HG03432 (cell line): Measurements from ENCODE around the gene ACSF3.
"Not testable (repeated sequence)": the region's sequence is repeated elsewhere in the genome, so short reads cannot be mapped to it uniquely, and the experiment has no call there.

ENCODE experiments used
- ATAC-seq: cut with Tn5 transposase; IDR thresholded peaks from one replicate; pipeline ENCODE4 v1.9.1; 2021; ENCODE audit warnings: mild to moderate bottlenecking, moderate library complexity; ENCODE audit not compliant: unreplicated experiment

Gene ACSF3

DNA sequence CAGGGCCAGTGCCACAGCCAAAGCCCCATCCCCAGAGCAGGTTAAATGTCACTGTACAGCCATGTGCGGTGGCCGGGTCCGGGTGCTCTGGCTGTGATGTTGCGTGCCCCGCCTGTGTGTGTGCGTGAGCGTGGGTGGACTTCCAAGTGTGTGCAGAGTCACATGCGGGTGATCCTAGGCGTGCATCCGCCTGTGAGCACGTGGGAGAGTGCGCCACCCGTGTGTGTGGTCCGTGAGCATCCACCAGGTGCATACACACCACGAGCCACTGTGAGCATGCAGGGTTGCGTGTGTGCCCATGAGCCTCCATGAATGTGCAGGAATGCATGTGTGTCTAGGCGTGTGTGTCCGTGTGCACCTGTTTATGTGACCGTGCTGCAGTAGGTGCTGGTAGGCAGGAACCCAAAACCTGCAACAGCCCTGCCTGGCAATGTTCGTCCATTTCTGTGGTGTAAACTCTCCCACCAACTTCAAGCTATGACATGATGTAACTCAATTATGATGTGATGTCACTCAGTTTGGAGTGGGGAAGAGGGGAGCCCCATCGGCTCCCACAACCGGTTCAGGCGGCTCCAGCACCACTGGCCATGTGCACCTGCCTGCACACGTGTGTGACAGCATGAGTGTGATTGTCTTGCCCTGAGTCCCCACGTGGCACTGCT lies 37.6 kb upstream of the ACSF3 start:
- ATAC-seq, result no peak

DNA sequence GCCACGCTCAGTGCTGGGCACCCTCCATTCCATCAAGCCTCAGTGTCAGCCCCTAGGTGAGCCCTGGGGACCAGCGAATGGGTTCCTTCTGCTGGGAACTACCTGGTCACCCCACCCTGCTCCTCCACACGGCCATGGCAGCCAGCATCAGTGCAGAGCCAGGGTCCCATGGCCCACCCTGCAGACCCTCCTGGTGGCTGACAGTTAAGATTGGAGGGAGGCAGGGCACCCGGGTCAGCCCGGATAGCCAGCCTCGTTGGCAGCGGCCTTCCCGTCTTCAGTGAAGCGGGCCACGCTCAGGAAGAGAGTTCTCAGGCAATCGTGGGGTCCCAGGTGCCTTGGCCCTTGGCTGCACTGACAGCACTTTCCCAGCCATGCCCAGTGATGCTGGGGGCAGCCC lies 37.1 kb upstream of the ACSF3 start:
- no peak for ATAC-seq

DNA sequence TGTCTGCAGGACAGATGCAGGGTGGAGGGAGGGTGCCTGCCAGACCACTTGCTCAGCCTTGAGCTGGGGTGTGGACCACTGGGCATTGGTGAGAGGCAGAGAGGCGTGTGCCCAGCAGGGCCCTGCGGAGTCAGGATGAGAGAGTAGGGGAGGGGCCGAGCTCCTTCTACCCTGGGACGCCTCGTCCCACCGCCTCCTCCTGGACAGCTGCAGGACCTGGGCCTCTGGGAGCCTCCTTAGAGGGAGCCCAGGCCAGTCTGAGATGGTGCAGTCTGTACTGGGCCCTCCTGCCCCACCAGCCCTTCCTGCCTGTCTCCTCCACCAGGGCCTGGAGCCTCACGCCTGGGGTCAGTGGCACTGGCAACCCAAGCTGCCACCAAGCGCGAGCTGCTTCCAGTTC lies 35.9 kb upstream of the ACSF3 start:
- no peak for ATAC-seq

DNA sequence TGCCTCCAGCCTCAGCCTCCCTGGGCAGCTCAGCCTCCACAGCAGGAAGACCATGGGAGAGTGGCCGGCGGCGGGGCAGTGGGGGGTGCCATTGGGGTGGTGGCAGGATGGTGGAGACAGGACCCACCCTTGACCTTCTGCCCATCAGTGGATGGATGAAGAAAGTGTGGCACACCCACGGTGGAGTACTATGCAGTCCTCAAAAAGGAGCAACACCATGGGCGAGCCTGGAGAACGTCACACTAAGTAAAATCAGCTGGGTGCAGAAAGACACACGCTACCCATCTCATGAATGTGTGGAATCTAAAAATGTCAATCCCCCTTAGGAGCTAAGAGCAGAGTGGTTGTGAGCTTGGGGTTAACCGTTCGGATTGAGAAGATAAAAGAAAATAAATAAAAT lies 34.8 kb upstream of the ACSF3 start:
- ATAC-seq, result no peak

DNA sequence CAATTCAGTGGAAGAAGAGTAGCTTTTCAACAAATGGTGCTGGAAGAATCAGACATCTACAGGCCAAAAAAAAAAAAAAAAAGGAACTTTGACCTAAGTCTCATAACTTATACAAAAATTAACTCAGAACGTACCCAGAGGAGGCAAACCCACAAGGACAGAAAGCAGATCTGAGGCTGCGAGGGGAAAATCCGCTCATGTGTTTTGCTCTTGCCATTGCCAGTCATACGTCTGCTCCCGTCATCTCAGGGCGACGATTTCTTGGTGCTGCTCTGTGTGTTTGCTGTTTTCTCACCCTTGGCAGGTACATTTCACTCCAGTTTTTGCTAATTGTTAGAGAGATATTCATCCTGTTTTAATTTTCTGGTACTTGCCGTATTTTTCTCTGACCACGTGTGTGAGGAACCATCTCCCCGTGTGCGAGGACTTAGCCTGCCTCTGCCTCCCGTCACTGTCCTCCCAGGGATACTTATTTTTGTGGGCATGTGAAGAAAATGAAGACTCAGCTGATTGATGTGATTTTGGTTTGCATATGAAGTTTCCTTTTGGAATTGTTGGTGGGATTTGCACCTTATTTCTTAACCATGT lies 33.4 kb upstream of the ACSF3 start:
- ATAC-seq, result peak; percentile 40

DNA sequence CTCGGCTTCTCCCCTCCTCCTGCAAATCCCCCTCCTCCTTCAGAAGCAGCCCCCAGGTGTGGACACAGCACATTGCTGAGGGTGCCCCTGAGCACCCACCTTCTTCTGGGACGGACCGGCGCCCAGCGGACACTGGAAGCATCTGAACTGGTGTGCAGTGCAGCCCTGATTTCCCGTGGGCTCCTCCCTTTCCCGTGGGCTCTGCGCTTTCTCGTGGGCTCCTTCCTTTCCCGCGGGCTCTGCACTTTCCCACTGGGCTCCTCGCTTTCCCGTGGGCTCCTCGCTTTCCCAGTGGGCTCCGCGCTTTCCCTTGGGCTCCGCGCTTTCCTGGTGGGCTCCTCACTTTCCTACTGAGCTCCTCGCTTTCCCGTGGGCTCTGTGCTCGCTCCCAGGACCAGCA lies 32.6 kb upstream of the ACSF3 start:
- ATAC-seq, result no peak

DNA sequence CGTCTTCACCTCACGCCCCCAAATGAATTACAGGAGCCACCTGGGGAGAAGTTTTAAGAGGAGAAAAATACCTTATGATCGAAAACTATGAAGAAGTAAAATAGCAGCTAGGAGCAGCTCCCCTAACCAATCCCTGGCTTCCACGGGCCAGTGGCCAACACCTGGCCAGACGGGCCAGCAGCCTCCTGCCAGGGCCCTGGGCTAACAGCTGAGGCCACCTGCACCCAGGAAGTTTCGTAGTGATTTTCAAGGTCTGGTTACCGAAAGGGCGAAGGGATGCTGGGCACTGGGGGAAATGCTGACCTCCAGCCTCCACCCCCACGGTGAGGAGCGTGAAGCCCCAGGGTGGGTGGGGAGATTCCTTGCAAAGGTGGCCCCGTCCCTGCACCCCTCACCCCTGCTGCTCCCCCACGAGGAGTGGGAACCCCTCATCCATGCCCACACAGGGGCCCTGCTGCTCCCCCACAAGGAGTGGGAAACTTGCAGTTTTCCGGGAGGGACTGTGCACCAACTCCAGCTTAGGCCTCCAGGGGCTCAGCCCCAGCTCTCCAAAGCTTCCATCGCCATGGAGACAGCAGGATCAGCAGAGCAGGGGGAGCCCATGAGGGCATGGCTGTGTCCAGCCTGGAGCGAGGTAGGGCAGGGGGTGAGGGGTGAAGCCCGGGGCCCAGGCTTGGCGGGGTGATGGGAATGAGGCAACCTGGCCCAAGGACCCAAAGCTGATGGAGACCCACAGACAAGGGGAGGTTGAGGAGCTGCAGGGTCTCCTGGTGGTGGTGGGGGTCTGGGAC lies 31.9 kb upstream of the ACSF3 start:
- no peak for ATAC-seq

DNA sequence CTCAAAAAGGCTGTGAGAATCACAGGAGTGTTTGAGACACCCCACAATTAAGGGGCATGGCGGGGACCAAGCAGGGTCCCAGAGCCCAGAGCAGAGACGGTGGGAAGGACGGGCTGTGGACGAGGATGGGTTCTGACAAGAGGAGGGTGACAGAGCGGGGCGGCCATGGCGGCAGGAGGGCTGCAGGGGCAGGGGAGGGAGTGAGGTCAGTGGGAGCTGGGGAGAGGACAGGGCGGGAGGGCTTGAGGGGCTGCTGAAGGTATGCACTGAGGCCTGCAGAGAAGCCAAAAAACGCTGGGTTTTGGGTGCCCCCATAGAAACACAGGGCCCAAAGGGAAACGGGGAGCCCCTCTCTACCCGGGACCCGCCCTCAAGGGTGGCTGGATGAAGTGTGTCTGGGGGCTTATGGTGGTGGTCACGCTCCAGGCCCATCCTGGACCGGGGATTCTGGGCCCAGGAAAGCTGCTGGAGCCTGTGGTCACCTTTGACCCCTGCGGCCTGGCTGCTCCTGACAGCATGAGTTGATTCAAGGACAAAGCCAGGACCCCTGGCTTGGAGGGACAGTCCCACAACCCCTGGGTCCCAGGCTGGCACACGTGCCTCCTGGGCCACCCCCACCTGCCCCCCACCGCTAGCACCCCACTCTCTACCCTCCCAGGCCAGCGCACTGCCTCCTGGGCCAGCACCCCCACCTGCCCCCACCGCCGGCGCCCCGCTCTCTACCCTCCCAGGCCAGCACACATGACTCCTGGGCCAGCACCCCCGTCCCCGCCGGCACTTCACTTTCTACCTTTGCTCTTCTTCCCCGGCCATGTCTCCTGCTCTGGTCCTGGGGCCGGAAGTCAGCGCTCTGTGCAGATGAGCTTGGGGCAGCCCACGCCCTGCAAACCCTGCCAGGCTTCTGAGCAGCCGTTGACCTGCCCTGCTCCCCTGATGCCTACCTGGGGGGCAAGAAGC lies 31.0 kb upstream of the ACSF3 start:
- no peak for ATAC-seq

DNA sequence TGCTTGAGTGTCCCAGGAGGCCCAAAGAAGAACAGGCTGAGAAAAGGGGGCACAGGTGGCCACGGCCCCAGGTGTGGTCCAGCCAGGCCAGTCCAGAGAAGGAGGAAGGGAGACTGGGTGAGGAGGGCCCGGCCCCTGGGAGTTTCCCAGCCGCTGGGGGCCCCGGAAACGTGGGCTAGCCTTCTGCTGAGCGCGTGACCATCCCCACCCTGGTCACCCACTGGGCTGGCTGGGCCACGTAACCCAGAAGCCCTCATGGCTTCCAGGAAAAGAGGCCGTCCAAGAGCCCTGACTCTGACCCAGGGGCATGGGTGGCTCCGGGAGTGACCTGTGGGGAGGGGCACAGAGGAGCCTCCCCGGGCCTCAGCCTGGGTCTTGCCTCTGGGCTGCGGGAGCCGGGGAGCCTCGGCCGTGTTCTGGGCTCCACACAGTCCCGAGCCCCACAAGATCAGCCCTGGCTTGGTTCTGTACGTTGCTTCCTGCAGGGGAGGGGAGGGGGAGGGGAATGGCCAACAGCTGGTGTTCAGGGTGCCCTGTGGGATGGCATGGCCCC lies 29.8 kb upstream of the ACSF3 start:
- no peak for ATAC-seq

DNA sequence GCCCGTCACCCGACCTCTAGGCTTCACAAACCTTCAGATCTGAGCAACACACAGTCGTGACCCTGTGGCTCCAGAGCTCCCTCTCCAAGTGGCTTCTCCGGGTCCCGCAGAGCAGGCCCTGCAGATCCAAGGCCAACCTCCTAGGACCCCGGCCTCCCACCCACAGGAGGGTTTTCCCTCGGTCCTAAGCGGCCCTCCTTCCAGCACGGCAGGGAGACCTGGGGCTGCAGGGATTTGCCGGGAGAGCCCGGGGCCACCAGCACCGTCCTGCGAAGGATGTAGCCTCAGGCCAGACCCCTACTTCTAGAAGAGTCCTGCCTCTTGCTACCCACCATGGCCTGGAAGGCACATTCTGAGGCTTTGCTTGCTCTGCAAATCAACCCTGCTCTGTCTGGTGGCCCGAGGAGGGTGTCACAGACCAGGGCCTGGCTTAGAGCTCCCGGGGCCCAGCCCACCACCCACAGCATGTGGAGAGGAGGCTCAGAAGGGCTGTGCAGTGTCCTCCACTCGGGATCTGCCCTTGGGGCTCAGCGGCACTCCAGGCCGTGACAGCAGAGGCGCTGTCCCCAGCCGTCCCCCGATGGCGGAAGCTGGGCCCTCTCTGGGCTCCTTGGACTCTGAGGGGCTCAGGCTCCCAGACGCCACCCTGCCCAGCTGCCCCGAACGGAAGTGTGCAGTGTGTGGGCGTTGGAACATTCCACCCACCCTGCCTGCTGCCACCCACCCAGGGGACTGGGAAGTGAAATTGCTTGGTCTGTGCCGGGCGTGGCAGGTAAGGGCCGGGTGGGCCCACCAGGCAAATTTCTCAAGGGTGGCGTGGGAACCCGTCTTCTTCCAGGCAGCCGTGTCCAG lies 28.8 kb upstream of the ACSF3 start:
- no peak for ATAC-seq

DNA sequence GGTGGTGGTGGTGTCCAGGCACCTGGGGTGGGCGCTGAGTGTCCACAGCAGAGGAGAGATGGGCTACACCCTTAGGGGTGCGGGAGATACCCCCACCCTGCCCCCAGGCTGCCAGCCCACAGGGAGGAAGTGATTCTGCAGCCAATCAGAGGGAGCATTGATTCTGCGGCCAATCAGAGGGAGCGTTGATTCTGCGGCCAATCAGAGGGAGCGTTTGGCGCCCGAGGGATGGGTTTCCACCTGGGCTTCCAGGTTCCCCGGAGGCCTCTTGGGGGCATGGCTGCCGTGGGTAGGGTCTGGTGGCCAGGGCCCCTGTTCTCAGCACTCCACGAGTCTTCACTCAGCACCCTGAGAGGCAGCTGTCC lies 28.2 kb upstream of the ACSF3 start:
- ATAC-seq, result no peak

DNA sequence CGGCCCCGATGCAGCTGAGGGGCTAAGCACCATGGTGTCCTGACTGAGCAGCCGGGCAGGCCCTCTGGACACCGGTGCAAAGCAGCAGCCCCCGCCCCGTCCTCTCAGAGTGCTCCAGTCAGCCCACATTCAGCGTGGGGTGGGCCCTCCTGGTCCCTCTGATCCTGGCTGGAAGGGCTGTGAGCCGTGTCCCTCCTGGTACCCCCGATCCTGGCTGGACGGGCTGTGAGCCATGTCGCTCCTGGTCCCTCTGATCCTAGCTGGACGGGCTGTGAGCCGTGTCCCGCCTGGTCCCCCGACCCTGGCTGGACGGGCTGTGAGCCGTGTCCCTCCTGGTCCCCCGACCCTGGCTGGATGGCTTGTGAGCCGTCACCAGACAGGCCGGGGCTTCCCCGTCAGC lies 26.9 kb upstream of the ACSF3 start:
- no peak for ATAC-seq

DNA sequence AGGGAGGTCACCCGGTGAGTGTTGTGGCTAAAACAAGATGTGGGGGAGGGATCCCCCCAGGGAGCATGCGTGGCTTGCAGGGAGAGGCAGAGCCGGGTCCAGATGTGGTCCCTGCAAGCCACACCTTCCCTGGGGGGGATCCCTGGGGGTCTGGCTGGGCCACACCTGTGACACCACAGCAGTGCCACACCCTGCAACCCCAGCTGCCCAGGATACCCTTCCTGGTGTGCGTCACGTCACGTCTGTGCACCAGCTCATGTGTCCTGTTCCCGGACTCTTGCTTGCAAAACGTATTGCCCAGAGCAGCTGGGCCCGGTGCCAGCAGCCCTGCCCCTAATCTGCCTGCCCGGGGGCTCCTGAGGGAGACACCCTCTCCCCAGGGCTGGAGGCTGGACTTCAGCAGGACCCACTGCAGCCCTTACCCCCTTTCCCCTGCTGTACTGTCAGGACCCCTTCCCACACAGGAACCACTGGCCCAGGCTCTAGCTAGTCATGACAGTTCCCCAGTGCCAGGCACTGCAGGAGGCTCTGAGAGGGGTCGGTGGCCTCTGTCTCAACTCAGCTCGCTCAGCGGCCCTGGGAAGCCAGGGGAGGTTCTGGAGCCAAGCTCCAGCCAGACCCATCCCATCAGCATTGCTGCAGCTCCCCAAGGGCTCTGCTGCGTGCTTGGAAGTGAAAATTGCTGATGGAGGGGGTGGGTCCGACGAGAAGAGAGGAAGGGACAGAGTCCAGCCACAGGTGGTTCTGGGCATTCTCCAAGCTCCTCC lies 25.8 kb upstream of the ACSF3 start:
- no peak for ATAC-seq

DNA sequence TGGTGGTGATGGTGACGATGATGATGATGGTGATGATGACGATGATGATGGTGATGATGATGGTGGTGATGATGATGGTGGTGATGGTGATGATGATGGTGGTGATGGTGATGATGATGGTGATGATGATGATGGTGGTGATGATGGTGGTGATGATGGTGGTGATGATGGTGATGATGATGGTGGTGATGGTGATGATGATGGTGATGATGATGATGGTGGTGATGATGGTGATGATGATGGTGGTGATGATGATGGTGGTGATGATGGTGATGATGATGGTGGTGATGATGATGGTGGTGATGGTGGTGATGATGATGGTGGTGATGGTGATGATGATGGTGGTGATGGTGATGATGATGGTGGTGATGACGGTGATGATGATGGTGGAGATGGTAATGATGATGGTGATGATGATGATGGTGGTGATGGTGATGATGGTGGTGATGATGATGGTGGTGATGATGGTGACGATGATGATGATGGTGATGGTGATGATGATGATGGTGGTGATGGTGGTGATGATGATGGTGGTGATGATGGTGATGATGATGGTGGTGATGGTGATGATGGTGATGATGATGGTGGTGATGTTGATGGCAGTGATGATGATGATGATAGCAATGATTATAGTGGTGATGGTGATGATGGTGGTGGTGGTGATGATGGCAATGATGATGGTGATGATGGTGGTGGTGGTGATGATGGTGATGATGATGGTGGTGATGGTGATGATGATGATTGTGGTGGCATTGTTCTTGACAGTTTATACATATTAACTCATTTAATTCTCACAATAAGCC lies 24.6 kb upstream of the ACSF3 start:
- not testable (repeated sequence) for ATAC-seq

DNA sequence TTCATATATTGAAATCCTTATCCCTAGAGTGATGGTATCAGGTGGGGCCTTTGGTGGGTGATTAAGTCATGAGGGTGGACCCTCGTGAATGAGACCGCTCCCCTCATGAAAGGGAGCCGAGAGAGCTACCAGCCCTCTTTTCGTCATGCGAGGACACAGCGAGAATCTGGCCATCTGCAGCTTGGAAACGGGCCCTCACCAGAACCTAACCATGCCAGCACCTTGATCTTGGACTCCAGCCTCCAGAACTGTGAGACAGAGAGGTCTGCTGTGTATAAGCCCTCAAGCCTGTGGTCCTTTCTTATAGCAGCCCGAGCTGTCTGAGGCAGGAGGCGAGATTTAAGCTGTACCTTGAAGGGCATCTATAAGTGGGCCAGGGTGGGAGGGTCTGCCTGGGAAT lies 23.7 kb upstream of the ACSF3 start:
- ATAC-seq, result no peak

DNA sequence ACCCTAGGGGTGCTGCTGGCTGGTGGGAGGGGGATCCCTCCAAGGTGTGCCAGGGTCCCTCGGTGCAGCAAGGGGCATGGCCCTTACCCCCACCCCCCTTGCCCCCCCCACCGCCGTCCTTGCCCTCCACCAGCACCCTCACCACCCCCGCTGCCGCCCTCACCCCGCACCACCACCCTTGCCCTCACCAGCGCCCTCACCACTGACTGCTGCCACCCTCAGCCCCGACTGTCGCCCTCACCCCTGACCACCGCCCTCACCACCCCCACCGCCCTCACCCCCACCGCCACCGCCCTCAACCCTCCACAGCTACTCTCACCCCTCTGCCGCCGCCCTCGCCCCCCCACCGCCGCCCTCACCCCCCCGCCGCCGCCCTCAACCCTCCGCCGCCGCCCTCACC lies 23.1 kb upstream of the ACSF3 start:
- no peak for ATAC-seq

DNA sequence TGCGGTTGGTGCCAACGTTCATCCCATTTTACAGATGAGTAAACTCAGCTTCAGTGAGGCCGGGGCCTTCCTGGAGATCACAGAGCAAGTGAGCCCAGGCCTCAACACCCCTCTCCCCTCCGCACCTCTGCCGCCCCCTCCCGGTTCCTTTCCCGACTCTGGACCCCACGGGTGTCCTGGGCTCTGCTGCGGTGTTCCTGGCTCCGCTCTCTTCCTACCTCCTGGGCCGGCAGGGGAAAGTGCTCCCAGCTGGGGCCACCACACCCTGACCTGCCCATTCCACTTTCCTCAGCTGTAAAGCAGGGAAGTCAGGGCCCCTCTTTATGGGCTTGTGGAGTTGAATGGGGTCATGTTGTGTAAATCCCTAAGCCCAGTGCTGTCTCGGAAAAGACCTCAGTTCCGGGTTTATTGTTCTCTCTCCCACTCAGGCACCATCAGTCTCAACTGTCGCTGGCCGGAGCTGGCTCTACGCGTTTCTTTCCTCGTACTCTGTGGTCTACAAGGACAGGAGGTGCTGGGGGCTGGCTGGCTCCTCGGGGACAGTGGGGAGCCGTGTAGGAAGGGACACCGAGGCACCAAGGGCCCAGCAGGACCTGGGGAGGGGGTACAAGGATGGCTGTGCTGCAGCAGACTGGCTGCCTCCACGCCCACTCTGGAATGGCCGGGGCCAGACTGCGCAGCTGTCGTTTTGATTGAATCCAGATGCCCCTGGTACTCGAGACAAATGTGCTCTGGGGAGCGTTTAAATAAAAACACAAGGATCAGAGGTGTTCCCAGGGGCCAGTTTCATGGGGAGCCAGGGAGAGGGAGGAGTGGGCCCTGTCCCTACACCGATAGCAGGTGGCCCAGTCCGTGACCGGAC lies 21.7 kb upstream of the ACSF3 start:
- ATAC-seq, result no peak
